HG02870 (cell line): ENCODE measurements around the gene ACAD11.
"Not testable (repeated sequence)": the region's sequence is repeated elsewhere in the genome, so short reads cannot be mapped to it uniquely, and the experiment has no call there.

ENCODE experiments used
- ATAC-seq: cut with Tn5 transposase; IDR thresholded peaks from one replicate; pipeline ENCODE4 v1.9.1; 2021; ENCODE audit warnings: mild to moderate bottlenecking, moderate library complexity; ENCODE audit not compliant: unreplicated experiment

ACAD11 gene

DNA sequence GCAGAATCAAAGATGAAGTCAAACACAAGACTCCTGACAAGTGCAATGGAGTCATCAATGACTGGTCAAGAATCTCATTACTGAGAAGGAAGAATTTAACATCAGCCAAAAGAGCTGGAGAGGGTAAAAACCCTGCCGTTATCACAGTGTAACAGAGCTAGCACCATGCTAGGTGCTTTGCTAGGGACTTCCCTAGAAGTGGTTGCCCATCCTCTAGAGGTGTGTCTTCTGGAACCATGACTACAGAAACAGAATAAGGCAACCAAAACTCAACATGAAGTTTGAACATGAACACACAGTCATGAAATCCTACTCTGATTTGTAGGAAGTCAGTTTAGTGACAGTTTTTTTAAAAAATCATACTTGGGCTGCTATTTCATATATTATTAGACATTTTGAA is 9.5 kb downstream of the ACAD11 start:
- peak; percentile 76 for ATAC-seq

DNA sequence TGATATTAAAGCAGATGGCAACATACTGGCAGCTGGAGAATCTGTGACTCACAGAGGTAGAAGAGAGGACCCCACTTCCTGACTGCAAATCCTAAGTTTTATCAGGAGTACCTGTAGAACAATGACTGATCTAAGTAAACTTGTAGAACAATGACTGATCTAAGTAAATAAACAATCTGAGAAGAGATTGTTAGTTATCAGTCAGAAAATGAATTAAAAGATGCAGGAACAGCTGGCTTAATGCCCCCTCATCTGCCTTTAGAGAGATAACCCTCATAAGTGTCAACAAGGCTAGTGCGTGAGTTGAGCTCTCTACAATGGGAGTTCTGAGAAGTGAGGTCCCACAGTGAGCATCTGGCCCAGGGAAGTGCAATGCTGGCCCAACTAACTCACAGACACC is 14.6 kb downstream of the ACAD11 start:
- no peak for ATAC-seq

DNA sequence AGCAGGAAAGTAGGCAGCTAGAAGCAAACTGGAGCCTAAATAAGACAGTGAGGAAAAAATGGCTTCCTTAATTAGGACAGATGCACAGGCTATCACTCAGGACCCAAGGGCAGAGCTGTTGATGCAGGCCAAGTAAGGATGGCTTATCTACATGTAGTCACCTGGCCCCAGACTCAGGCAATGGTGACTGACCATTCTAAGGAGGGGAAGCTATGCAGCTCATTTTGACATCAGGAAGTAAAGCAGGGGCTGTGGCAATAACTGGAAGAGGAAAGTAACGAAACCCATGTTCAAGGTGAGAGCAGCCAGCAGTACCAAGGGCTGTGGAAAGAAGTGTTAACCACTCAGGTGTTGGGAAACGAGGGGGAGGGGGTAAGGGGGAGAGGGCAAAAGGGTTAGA is 16.2 kb downstream of the ACAD11 start:
- no peak for ATAC-seq

DNA sequence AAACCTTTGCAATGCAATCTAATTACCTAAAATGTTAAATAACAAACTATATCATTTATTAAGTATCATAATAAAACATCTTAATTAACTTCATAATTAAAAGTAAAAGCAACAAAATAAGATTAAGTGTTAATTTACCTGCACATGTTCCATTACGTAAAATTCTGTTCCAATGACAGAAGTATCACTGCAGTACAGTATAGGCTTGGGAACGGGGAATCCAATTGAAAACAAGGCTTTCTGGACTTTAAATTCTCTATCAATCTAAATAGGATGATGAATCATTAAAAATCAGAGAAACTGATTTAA is 17.1 kb downstream of the ACAD11 start:
- ATAC-seq, result no peak

DNA sequence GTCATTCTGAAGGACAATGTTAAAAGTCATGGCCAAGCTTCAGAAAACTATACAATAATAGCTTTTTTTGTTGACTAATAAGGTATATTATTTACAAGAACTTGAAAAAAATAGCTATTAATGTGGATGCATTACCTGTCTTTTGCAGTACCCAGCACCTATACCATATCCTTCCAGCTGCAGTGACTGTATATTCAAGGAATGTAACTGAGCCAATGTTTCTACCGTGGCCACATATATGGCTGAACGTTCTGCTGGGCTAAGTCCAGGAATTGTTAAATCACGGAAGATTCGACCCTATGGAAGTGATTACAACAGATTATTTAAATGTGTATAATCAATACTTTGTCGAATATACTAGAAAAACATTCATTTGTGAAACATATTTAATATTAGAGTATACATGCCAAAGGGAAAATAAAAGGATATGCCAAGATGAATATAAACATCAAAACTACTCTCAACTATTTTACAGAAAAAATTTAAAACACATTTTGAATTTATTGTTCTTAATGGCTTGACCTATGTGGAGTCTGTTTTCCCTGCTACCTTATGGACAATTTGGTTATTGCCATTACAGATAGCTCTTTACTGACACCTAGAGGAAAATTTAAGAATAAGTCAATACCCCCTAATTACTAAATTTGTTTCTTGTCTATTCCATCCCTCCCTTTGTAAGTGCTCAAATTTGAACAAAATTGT is 17.6 kb downstream of the ACAD11 start:
- no peak for ATAC-seq

DNA sequence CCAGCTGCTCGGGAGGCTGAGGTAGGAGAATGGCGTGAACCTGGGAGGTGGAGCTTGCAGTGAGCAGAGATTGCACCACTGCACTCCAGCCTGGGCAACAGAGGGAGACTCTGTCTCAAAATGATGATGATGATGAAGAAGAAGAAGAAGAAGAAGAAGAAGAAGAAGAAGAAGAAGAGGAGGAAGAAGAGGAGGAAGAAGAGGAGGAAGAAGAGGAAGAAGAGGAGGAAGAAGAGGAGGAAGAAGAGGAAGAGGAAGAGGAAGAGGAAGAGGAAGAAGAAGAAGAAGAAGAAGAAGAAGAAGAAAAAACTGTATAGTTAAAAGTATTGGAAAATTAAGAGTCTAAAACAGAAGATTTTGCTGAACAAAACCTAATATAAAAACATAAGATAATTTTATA is 18.2 kb downstream of the ACAD11 start:
- not testable (repeated sequence) for ATAC-seq

DNA sequence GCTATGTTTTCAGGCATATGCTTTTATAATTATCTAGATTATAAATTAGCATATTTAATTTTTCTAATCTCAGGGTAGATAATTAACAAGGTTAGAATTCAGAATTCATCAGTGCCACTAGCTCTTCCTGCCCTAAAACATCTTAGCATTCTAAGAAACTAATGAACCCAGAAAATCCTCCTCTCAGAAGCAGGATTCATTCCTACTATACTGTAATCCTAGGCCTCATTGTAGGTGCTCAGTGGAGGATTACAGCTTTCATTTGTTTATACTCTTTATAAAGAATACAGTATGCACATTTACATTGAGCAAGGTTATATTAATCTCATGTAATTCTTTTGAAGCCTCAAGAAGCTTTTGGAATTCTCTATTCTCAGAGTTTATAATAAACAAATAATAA is 20.9 kb downstream of the ACAD11 start:
- ATAC-seq, result no peak

DNA sequence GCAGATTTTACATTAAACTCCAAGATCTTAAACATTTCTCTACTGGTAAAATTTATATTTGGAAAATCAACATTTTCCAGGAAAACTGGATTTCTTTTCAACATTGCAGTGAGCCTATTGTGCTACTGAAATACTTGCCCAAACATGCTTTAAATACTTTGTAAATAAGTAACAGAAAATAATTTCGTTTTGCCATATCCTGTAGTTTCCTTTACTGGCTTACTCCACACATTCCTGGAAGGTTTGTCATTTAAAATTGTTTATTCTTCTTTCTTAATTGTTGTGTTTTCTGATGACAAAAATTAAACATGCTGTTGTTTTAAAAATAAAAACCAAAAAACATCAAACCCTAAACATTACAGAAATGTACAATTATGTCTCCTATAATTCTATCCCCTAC is 22.0 kb downstream of the ACAD11 start:
- ATAC-seq, result no peak

DNA sequence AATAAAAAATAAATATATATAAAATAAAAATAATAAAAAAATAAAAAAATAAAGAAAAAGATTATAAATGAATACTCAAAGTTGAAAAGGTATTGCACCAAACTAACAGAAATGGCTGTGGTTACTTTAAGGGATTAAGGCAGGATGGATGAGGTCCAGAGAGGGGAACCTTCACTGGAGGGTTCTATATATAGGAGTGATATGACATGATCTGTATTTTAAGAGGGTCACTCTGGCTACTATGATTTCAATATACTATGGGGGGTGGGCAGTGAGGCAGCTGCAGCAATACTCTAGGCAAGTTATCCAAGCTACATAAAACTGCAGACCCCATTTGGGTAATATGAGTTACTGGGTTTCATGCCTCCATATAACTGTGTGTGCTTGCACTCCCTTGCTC is 24.6 kb downstream of the ACAD11 start:
- no peak for ATAC-seq

DNA sequence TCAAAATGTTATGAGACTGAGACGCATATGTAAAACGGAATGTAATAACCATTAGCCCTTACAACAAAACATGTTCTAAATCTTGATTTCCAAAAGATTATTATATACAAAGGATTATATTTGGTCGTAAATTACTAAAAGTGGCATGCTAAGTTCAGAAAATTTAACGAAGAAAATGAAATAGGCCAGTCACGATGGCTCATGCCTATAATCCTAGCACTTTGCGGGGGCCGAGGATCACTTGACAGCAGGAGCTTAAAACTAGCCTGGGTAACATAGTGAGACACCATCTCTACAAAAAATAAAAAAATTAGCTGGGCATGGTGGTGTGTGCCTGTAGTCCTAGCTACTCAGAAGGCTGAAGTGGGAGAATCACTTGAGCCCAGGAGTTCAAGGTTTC is 29.0 kb downstream of the ACAD11 start:
- ATAC-seq, result no peak

DNA sequence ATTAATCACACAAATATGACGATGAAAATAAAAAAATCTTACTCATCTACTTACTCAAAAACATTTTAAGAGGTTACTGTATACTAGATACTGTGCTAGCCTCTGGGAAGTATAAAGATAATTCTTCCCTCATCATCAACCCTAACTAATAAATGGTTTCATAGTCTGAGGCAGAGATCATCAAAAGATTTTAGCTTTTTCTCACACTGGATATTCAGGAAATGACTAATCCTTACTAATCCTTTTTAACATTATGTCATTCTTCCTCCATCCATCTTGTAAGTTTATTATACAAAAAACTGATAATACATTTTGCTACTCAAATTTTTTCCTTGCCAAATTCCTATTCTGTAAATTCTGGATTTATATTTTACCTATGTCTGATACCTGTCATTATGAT is 29.7 kb downstream of the ACAD11 start:
- ATAC-seq, result no peak

DNA sequence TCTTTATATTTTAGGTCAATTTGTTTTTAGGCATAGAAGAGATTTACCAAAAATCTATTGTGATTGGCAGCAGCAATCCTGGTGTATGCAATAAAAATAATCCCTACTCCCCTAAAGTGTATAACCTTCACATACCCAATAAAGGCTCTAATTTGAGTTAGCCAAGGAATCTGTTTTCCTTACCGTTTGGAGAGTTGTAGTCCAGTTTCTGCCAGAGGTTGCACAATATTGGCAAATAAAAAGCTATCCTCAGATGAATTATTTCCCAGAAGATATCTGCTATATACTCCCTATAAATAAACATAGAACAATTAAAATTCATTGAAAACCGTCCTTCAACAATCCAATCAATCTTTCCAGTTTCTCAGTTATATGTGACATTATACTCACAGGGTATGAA is 31.5 kb downstream of the ACAD11 start:
- no peak for ATAC-seq

DNA sequence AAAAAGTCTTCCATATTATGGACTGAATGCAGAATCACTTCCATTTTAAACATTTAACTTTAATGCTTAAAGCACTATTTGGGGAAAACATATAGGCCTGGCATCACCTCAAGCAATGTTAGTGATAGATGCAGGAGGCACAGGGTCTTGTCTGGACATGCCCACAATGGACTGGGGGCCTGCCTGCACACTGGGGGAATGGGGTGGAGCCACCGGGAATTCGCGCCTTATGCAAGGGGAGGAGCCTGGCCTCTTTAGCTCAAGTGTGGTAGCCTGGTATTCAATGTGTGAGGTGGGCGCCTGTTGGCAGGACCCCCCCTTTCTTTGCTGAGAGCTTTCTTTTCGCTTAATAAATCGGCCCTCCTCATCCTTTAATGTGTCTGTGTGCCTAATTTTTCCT is 32.7 kb downstream of the ACAD11 start:
- ATAC-seq, result no peak

DNA sequence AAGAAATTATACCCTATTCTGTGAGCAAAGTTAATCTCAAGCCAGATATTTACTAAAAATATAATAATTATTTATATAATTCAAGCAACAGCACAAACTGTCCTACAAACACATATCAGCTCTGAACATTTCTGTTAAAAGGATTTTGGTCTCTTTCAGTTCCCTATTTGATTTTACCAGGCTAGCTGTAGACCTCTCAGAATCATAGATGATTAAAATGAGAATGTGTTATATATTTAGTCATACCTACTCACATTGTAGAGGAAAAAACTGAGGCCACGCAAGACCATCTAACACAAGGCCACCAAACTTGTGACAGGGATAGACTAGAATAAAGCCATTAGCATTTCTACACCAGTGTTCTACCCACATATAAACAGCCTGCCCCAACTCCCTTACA is 34.0 kb downstream of the ACAD11 start:
- ATAC-seq, result peak; percentile 92

DNA sequence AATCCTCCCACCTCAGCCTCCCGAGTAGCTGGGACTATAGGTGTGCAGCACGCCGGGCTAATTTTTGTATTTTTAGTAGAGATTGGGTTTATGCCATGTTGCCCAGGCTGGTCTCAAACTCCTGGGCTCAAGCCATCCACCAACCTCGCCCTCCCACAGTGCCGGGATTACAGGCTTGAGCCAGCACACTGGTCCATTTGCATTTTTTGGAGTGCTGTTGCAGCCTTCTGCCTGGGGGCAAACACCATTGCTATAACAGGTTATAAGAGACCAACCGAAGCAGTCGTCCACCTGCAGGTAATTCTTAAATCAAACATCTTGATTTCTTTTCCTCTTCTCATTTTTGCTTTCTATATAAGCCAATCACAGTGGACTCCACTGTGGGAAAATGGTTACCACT is 34.8 kb downstream of the ACAD11 start:
- no peak for ATAC-seq

DNA sequence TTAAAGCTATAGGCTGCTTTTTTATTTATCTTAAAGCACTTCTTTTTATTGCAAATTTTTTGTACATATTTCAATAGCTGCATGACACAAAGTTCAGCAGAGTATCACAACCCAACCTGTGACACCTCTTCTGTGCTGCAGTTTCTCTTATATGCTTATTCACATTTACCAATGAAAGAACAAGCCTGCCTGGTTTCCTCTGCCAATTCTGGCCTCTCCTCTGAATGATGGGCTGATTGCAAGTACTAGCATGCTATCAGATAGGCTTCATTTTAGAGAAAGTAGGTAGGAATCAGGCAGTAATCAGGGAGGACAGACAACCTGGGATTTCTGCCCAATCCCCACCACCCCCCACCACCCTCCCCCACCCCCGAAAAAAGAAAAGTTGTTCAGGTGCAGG is 36.0 kb downstream of the ACAD11 start:
- no peak for ATAC-seq

DNA sequence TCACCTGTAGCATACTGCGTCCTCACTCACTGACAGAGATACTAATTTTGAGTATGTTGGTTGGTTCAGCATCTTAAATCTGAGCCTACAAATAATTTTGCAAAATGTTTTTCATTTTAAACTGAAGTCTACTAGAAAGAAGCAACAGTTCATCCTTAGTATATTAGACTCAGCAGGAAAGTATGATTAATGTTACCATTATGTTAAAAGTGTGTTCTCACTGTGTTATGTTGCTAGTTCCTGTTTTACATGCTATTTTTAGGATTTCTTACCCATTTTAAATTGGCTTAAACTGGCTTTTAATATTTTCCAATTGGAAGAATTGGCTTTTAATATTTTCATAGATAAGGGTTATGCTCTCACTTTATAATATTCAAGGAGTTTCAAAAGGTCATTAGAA is 36.8 kb downstream of the ACAD11 start:
- ATAC-seq, result no peak

DNA sequence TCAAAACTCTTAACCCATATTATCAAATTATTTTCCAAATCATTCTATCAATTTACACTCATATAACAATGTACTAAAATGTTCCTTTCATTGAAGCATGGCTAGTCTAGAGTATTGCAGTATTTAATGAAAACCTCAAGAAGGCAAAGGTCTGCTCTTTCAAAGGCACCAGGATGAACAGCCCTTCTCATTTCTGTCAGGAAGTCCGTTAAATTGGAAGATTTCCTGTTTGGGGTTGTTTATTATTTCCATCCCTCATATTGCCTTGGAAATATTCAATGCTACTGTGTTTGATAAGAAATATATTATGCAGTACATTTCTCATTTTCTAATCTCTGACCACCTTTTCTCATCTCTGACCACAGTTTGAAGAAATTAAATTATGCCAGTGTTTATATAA is 37.5 kb downstream of the ACAD11 start:
- ATAC-seq, result no peak

DNA sequence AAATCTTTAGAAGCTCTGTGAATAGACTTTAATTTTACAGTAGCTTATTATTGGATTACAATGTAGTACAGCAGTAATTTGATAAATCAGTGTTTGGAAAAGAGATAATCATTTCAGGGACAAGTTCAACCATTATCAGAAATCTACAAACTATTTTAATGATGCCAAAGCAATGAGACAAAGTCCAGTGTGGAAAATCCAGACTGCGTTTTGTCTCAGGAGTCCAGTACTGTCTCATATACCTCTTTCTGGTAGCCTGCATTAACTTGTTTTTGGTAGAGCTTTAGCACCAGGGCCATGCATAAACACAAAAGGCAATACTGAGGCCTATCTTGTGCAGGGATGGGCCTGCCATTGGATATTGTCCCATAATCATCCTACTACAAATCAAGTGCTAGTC is 42.8 kb downstream of the ACAD11 start:
- ATAC-seq, result no peak

DNA sequence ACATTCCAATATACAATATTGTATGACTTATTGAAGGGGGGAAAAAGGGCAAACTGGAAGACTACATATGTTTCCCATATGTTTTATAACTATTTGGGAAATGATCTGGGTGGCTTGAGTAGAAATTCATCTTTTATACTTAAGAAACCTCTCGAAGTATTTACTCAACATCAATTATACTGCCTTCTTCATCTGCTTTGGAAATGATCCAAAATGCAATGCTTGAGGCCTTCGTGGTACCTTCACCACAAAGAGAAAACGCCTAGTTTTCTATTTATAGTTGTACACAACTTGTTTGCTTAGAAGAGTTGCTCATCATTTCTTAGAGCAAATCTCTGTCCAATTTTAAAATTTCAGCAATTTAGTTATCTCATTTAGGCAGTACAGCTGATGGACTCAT is 43.7 kb downstream of the ACAD11 start:
- no peak for ATAC-seq

DNA sequence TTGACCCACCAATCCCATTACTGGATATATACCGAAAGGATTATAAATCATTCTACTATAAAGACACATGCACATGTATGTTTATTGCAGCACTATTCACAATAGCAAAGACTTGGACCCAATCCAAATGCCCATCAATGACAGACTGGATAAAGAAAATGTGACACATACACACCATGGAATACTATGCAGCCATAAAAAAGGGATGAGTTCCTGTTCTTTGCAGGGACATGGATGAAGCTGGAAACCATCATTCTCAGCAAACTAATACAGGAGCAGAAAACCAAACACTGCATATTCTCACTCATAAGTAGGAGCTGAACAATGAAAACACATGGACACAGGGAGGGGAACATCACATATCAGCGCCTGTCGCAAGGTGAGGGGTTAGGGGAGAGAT is 44.3 kb downstream of the ACAD11 start:
- not testable (repeated sequence) for ATAC-seq

DNA sequence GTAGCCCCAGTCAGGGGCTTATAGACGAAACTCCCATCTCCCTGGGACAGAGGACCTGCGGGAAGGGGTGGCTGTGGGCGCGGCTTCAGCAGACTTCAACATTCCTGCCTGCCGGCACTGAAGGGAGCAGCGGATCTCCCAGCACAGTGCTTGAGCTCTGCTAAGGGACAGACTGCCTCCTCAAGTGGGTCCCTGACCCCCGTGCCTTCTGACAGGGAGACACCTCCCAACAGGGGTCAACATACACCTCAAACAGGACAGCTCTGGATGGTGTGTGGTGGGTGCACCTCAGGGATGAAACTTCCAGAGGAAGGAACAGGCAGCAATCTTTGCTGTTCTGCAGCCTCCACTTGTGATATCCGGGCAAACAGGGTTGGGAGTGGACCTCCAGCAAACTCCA is 53.0 kb downstream of the ACAD11 start:
- not testable (repeated sequence) for ATAC-seq

DNA sequence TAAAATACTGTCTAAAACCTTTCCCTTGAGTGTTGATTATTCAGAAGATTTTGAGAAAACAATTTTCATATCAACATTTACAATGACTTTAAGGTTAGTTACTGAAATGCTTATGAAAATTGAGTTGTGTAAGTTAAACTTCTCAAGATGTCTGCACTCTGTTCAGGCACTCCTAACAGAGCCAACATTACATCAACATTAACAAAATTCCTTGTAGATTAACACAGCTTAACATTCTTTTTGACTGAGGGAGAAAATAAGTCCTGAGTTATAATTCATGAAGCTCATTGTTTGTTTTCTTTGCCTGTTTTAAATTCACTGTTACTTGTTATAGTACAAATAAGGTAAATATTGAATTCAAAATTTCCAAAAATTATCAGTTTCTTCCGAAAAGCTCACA is 53.5 kb downstream of the ACAD11 start:
- no peak for ATAC-seq

DNA sequence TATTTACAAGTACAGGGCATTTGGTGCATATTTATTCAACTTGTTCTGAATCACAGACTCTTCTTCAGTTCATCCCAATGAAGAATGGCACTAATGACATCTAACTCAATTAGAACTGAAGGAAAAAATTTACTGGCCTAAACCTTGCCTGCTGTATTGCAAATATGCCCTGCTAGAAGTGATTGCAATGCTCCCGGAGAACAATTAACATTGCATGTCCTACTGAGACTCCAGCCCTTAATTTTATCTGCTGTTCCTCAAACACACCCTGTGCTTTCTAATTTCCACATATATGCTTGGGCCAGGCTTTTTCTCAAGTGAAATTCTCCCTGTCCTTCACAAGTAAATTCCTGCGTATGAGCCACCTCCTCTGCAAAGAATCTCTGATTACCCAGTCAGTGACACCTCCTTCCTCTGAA is 54.2 kb downstream of the ACAD11 start:
- ATAC-seq, result no peak
